Thoracic aorta endothelial cell (primary cell): ENCODE measurements around the gene NPFF. TPM values are rescaled to one million over a fixed set of nuclear protein-coding genes. Genes with fewer than 3 reads are reported as not detected.

Source experiments
- small RNA-seq: library from RNA; depleted of rRNA; stranded (forward); fragments of <200 nt; gene quantifications from one replicate; pipeline ENCODE3, GENCODE V24; 2012
- total RNA-seq: library from RNA; depleted of rRNA; stranded (reverse); fragments of >200 nt; gene quantifications from 2 replicates; pipeline ENCODE4 v1.2.3, GENCODE V29; 2012

NPFF gene, protein sequence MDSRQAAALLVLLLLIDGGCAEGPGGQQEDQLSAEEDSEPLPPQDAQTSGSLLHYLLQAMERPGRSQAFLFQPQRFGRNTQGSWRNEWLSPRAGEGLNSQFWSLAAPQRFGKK
- total RNA-seq = not detected in 2 replicates

DNA sequence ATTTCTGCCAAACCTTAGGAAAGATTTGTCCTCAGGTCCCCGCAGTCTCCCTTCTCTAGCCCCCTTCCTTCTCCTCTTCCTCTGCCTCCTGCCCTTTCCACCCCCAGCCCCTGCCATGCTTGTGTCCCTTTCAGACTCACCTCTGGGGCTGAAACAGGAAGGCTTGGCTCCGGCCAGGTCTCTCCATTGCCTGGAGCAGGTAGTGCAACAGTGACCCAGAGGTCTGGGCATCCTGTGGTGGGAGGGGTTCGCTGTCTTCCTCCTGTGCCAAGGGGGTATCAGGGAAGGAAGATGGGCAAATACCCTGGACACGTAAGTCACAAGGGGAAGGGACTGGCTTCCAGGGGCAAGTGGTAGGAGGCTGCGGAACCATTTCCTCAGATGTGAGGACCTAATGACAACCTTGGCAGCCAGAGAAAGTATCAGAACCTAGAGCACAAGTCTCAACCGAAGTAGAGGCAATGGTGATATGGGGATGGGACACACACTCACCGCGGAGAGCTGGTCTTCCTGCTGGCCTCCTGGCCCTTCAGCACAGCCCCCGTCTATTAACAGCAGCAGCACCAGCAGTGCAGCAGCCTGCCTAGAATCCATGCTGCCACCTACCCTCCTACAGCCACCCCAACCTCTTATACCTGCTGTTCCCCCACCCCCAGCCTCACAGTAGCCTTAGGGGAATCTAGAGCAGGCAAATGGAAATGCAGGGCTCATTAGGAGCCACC is at the start of gene NPFF:
TSS of gene NPFF (minus strand) at position 604 of the 722 bp plus-strand sequence. CDS start at position 594, 10 bp downstream.

DNA sequence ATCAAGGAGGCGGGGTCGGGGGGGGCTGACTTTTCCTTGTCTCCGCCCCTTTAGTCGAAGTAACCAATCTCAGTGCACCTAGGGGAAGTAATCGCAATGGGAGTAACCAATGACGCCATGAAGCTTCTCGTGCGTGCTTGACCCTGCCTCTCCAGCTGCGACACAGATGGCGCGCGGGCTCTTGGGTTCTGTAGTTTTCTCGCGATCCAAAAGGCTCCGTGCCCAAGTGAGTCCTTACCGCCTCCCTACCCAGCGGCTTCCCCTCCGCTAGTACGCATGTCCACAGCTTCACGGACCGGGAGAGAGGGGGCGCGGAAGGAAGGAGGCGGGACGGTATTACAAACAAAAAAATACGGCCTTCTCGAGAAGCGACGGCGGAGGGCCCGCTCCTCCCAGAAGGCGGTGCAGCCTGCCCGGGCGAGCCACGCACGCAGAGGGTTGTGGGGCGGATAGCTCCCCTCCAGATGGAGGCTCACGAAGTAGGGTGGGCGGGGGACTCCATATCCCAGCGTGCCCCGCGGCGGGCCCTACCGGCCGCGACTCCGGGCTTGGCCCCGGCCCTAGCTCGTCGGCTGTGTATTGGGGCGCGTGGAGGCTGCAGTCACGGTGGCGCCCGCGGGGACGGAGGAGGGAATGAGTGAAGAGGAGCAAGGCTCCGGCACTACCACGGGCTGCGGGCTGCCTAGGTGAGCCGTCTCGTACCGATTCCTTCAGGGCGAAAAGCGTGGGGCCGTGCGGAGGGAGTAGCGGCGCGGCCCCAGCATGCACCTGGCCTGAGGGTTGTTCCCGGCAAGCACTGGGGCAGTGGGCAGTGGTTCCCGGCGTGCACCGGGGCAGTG is 6.3 kb downstream of the NPFF start, which contains the start of gene TARBP2:
TSS of gene TARBP2 (plus strand) at position 508 of the 839 bp plus-strand sequence. CDS start at position 634, 126 bp downstream.

DNA sequence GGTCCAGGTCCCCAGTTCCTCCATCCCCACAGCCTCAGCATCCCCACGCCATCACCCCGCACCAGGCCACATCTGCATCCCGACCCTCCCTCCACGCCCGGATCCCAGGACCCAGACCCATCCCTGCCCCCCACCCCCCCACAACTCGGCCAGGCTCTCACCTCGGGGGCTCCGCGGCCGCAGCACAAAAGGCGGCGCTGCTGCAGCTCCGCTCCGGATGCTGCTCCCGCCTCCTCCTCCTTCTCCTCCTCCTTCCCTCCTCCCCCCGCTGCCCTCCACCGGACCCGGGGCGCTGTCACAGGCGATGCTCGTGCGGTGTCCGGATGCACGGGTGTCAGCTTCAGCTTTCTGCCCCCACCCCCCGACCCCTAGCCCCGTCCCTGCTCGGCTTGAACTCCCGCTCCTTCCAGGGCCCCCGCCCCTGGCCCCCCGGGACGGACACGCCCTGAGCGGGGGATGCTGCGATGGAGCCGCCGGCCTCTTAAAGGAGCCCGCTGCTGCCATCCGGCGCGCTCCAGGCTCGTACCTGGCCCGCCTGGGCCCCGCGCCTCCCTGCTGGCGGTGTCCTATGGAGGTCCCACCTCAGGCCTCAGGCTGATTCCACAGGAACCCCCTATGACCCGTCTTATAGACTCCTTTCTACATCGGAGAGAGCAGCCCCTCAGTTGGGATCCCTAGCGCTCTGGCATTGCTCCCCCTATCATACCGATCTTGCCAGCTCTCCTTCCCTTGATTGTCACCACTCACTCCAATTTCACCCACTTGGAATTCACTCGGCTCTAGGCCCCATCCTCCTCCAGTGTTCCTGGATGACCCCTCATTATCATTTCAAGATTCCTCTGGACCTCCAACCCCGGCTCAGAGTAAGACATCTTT is 7.8 kb downstream of the NPFF start, which contains the start of gene MAP3K12:
TSS of gene MAP3K12 (minus strand) at position 193 of the 876 bp plus-strand sequence. CDS start 12,067 bp downstream, outside the sequence.

Small RNA genes within 50 kb of the gene (small RNA-seq; reads per million reads assigned to genes)
- gene AC023509.3 = not detected

Other genes with a start within 250 kb of the NPFF start
- 14.6 and 29.3 TPM in 2 replicates for gene ESPL1, start 239.2 kb downstream of the NPFF start, total RNA-seq
- gene PFDN5, start 211.9 kb downstream of the NPFF start, total RNA-seq = 237 and 315 TPM in 2 replicates
- gene MYG1, start 207.8 kb downstream of the NPFF start, total RNA-seq = 32.7 and 38.2 TPM in 2 replicates
- gene AAAS, start 185.9 kb downstream of the NPFF start, total RNA-seq = 48.4 and 56.0 TPM in 2 replicates
- not detected in 2 replicates for gene SP7, start 171.1 kb downstream of the NPFF start, total RNA-seq
- 48.4 and 61.3 TPM in 2 replicates for gene SP1, start 127.3 kb downstream of the NPFF start, total RNA-seq
- gene AMHR2, start 83.6 kb downstream of the NPFF start, total RNA-seq = not detected in 2 replicates
- gene PRR13, start 65.8 kb downstream of the NPFF start, total RNA-seq = 57.7 and 71.3 TPM in 2 replicates
- 396 and 498 TPM in 2 replicates for gene PCBP2, start 55.4 kb downstream of the NPFF start, total RNA-seq
- gene MAP3K12, start 8.0 kb downstream of the NPFF start, total RNA-seq = 26.3 and 26.9 TPM in 2 replicates
- gene TARBP2, start 6.2 kb downstream of the NPFF start, total RNA-seq = 44.9 and 47.0 TPM in 2 replicates
- gene ATF7, start 118.9 kb upstream of the NPFF start, total RNA-seq = 31.4 and 36.5 TPM in 2 replicates
- gene ATP5MC2, start 168.6 kb upstream of the NPFF start, total RNA-seq = 118 and 162 TPM in 2 replicates
- gene CALCOCO1, start 220.0 kb upstream of the NPFF start, total RNA-seq = 44.7 and 58.2 TPM in 2 replicates
- not detected in 2 replicates for gene CISTR, start 244.5 kb upstream of the NPFF start, total RNA-seq